Fibroblast of the aortic adventitia (primary cell): Measurements from ENCODE around the gene EMP3. TPM values are rescaled to one million over a fixed set of nuclear protein-coding genes. Genes with fewer than 3 reads are reported as not detected.

Source experiments
- DNase-seq: peaks from one replicate; pipeline ENCODE4 v3.0.0-alpha.2; 2010; ENCODE audit warnings: low read depth
- H3K4me3 ChIP-seq: 2 replicates; pipeline ENCODE4 v1.5.1; 2011; ENCODE audit warnings: low read depth, mild to moderate bottlenecking, control low read depth, low read length, moderate library complexity
- CTCF ChIP-seq: IDR thresholded peaks from 2 replicates; pipeline ENCODE4 v1.5.1; 2011; ENCODE audit warnings: mild to moderate bottlenecking, low read length, control low read depth, inconsistent platforms; ENCODE audit not compliant: insufficient read depth
- total RNA-seq: library from RNA; depleted of rRNA; stranded (reverse); fragments of >200 nt; gene quantifications from 2 replicates; pipeline ENCODE4 v1.2.3, GENCODE V29; 2012; ENCODE audit warnings: low replicate concordance

The EMP3 gene
- total RNA-seq, 1 donor, result 369 TPM

GRCh38 chr19:48346191-48346590 is 20.8 kb downstream of the EMP3 start:
- peak; percentile 34 for DNase-seq
- no peak for TF ChIP-seq CTCF

GRCh38 chr19:48348045-48348444 is 22.7 kb downstream of the EMP3 start:
- TF ChIP-seq CTCF, result no peak
- no peak overlapping the region for H3K4me3 ChIP-seq
- no peak for DNase-seq

More at GRCh38 chr19:48346191-48346590, 20.8 kb downstream of the EMP3 start:
- no peak overlapping the region for H3K4me3 ChIP-seq

- no peak for TF ChIP-seq CTCF
- H3K4me3 ChIP-seq, result no peak overlapping the region
- DNase-seq, result no peak
Measured at GRCh38 chr19:48348737-48349136, 23.4 kb downstream of the EMP3 start.

- H3K4me3 ChIP-seq, result no peak overlapping the region
- DNase-seq, result no peak
- TF ChIP-seq CTCF, result no peak
Measured at GRCh38 chr19:48350856-48351255, 25.5 kb downstream of the EMP3 start.

GRCh38 chr19:48351341-48351752 is 26.0 kb downstream of the EMP3 start:
- TF ChIP-seq CTCF, result peak; percentile 81
- peak; percentile 49 for DNase-seq
- no peak overlapping the region for H3K4me3 ChIP-seq

- DNase-seq, result no peak
- no peak for TF ChIP-seq CTCF
- no peak overlapping the region for H3K4me3 ChIP-seq
Measured at GRCh38 chr19:48353677-48354076, 28.3 kb downstream of the EMP3 start.

GRCh38 chr19:48354332-48354992 is 29.1 kb downstream of the EMP3 start:
- H3K4me3 ChIP-seq, result no peak overlapping the region
- TF ChIP-seq CTCF, result no peak
- no peak for DNase-seq
